Loucy (cell line): Measurements from ENCODE around the gene FYN.

Experiments
- H2AFZ ChIP-seq: fragments of 200-600 bp; sonication (generic); 2 replicates; pipeline ENCODE4 v1.6.0; 2016; ENCODE audit warnings: antibody characterized with exemption, mild to moderate bottlenecking, low read length, moderate library complexity
- H3F3A ChIP-seq: fragments of 200-600 bp; 2 replicates; pipeline ENCODE4 v1.6.0; 2016; ENCODE audit warnings: antibody characterized with exemption, low read depth, mild to moderate bottlenecking
- H3K27me3 ChIP-seq: fragments of 200-600 bp; sonication (generic); 2 replicates; pipeline ENCODE4 v1.6.1; 2014; ENCODE audit warnings: low read length, mild to moderate bottlenecking; ENCODE audit not compliant: insufficient read depth, poor library complexity, severe bottlenecking
- H3K36me3 ChIP-seq: fragments of 200-600 bp; sonication (generic); 2 replicates; pipeline ENCODE4 v1.6.1; 2016; ENCODE audit warnings: low read length; ENCODE audit not compliant: insufficient read depth
- H3K4me1 ChIP-seq: fragments of 200-600 bp; sonication (generic); 2 replicates; pipeline ENCODE4 v1.5.1; 2014; ENCODE audit warnings: low read length, mild to moderate bottlenecking; ENCODE audit not compliant: insufficient read depth, poor library complexity, severe bottlenecking
- H3K4me2 ChIP-seq: fragments of 200-600 bp; sonication (generic); 2 replicates; pipeline ENCODE4 v1.6.0; 2014; ENCODE audit warnings: antibody characterized with exemption, low read length, low read depth, mild to moderate bottlenecking; ENCODE audit not compliant: poor library complexity, severe bottlenecking
- H3K4me3 ChIP-seq: fragments of 200-600 bp; sonication (generic); 2 replicates; pipeline ENCODE4 v1.5.1; 2014; ENCODE audit warnings: low read length, mild to moderate bottlenecking, mixed read lengths; ENCODE audit not compliant: poor library complexity, severe bottlenecking
- H3K79me2 ChIP-seq: fragments of 200-600 bp; sonication (generic); 2 replicates; pipeline ENCODE4 v1.6.1; 2014; ENCODE audit warnings: low read length; ENCODE audit not compliant: insufficient read depth
- H3K9ac ChIP-seq: fragments of 200-600 bp; sonication (generic); 2 replicates; pipeline ENCODE4 v1.6.0; 2014; ENCODE audit warnings: mild to moderate bottlenecking, low read depth, low read length, moderate library complexity; ENCODE audit not compliant: poor library complexity, severe bottlenecking
- H3K9me2 ChIP-seq: fragments of 200-600 bp; sonication (generic); replicated peaks from 2 replicates; pipeline ENCODE4 v1.6.1; 2016; ENCODE audit warnings: low read depth, low read length, mixed read lengths
- H3K9me3 ChIP-seq: fragments of 200-600 bp; sonication (generic); 2 replicates; pipeline ENCODE4 v1.6.1; 2014; ENCODE audit warnings: mild to moderate bottlenecking, antibody characterized with exemption, low read length, low read depth; ENCODE audit not compliant: insufficient read depth
- H4K20me1 ChIP-seq: fragments of 200-600 bp; sonication (generic); 2 replicates; pipeline ENCODE4 v1.6.0; 2014; ENCODE audit warnings: antibody characterized with exemption, low read length, mild to moderate bottlenecking; ENCODE audit not compliant: insufficient read depth, poor library complexity, severe bottlenecking
- CTCF ChIP-seq: fragments of 200-600 bp; sonication (generic); conservative IDR thresholded peaks from 2 replicates; pipeline ENCODE4 v1.5.1; 2014; ENCODE audit warnings: mild to moderate bottlenecking, antibody characterized with exemption, low read length
- EZH2phosphoT487 ChIP-seq: fragments of 200-600 bp; IDR thresholded peaks from 2 replicates; pipeline ENCODE4 v1.6.1; 2018; ENCODE audit warnings: antibody characterized with exemption, mild to moderate bottlenecking, moderate library complexity, borderline replicate concordance

FYN gene

DNA sequence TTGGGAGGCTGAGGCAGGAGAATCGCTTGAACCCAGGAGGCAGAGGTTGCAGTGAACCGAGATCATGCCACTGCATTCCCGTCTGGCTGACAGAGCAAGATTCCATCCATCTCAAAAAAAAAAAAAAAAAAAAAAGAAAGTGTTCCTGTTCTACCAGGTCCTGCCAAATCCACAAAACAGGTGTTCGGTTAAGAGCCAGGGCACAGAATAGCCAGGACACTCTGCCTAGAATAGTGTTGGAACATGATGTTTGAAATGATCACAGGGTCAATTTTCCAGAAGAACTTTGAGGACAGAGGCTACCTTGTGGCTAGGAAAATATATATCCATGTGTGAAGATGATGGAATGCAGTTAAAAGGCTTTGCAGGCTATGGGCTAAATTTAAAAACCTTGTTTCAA, 203.9 kb downstream of the FYN start:
- Histone ChIP-seq H3K9me2 (no peaks in the 10 kb centered on the region), H3F3A (no peaks in the 10 kb centered on the region), H3K4me1 (peaks cover 3% of the 10 kb centered on the region), H3K79me2 (no peaks in the 10 kb centered on the region), H3K27me3 (no peaks in the 10 kb centered on the region), H3K9ac (no peak overlapping the region), H3K9me3 (no peaks in the 10 kb centered on the region), H4K20me1 (no peaks in the 10 kb centered on the region), H3K4me3 (no peak overlapping the region), H2AFZ (no peak overlapping the region), H3K4me2 (no peak overlapping the region), H3K36me3 (peaks cover 73% of the 10 kb centered on the region; the same call in 1 of the 2 replicates)
- TF ChIP-seq CTCF, result no peak
- no peak for TF ChIP-seq EZH2phosphoT487

DNA sequence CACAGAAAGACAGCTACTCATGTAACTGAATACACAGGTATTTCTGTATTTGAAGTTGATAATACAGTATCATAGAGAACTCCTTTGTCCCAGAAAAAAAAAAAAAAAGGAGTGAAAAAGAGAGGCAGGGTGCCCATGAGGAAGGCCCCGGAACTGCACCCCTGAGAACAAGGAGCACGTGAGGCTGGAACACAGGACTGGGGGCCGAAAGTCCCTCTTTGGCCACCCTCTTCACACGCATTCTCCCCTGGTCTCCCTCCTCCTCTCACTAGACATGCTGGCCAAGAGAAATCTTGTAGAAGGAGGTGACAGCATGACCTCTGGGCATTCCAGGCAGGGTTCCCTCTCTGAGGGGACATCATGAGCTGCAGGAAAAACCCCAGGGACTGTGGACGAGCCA, 204.8 kb downstream of the FYN start:
- no peaks in the 10 kb centered on the region for H4K20me1 ChIP-seq
- no peaks in the 10 kb centered on the region for H3K27me3 ChIP-seq
- no peak overlapping the region for H3K9ac ChIP-seq
- peaks cover 64% of the 10 kb centered on the region; the same call in 1 of the 2 replicates for H3K36me3 ChIP-seq
- H3K9me3 ChIP-seq, result no peaks in the 10 kb centered on the region
- H3K4me1 ChIP-seq, result peaks cover 3% of the 10 kb centered on the region
- no peaks in the 10 kb centered on the region for H3F3A ChIP-seq
- no peak overlapping the region for H3K4me2 ChIP-seq
- no peaks in the 10 kb centered on the region for H3K9me2 ChIP-seq
- no peaks in the 10 kb centered on the region for H3K79me2 ChIP-seq
- H2AFZ ChIP-seq, result no peak overlapping the region
- H3K4me3 ChIP-seq, result no peak overlapping the region
- TF ChIP-seq CTCF, result peak; percentile 35
- no peak for TF ChIP-seq EZH2phosphoT487

DNA sequence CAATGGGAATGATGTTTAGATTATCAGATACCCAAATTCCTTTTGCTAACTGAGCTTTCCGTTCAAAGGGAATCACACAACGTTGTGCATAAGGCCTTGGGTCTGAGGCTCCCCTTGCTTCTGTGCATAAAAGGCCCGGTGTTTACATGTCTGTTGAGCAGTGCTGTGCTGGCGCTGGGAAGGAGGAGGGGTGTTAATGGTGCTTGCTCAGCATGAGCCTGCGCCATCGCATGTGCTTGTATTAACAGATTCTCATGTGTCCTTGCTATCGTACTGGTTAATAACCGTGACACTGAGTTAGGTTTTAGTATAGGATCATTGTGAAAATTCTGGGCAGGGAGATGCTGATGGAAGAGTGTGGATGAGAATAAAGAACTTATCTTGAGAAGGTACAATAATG, 205.3 kb downstream of the FYN start:
- Histone ChIP-seq H3K9me3 (no peaks in the 10 kb centered on the region), H3K4me2 (no peak overlapping the region), H3K4me1 (peaks cover 3% of the 10 kb centered on the region), H3K9me2 (no peaks in the 10 kb centered on the region), H3K36me3 (peaks cover 59% of the 10 kb centered on the region; the same call in 1 of the 2 replicates), H3K79me2 (no peaks in the 10 kb centered on the region), H3K4me3 (no peak overlapping the region), H4K20me1 (no peaks in the 10 kb centered on the region), H3K9ac (no peak overlapping the region), H3F3A (no peaks in the 10 kb centered on the region), H3K27me3 (no peaks in the 10 kb centered on the region), H2AFZ (no peak overlapping the region)
- TF ChIP-seq EZH2phosphoT487 (no peak), CTCF (no peak)
